ENCODE results near the gene CCL5.
A peak's percentile ranks its signal among the peaks of the same experiment; 100 is the strongest.
"Not testable (repeated sequence)": the region's sequence is repeated elsewhere in the genome, so short reads cannot be mapped to it uniquely, and the experiment has no call there.

Gene CCL5

DNA sequence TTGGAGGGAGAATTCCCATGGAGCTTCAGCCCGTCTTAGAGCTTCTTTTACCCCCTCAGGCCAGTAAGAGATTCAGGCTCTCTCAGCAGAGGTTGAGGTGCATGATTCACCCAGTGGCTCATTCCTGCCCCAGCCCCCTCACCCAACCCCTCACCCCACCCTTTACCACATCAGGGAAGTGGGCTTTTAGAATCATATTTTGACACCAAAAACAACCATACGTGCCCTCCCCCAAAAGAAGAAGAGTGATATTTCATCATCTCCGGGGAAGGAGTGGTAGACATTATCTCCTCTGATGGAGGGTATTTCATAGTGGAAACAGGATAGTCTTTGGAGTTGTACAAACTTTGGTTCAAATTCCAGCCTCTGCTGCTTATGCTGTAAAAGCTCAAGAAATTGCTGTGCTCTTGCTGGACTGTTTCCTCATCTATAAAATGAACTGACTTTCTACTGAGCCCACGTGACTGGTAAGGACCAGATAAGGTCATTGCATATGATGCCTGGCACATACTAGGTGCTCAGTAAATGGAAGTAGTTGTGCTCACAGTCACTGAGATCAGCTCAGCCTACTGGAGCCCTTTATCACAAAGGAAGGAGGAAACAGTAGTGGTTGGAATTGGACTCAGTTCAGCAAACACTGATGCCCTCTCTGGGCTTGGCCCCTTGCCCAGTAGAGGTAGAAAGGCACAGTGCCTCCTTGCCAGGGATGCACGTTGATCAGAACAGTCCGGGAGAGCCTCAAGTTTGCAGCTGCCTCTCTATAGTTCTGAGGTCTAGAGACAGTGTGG, 18.3 kb upstream of the CCL5 start:
- no peak for DNase-seq

DNA sequence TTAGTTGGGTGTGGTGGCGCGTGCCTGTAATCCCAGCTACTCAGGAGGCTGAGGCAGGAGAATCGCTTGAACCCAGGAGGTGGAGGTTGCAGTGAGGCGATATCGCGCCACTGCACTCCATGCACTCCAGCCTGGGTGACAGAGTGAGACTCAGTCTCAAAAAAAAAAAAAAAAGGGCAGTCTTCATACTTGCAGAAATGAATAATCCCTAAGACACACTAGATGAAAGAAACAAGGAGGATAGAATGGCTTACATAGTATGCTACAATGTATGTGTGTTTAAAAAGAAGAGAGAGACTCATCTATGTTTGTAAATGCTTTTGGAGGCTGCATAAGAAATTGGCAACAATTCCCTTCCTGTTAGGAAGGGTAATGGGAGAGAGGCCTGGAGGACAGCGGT, 17.6 kb upstream of the CCL5 start:
- not testable (repeated sequence) for DNase-seq

DNA sequence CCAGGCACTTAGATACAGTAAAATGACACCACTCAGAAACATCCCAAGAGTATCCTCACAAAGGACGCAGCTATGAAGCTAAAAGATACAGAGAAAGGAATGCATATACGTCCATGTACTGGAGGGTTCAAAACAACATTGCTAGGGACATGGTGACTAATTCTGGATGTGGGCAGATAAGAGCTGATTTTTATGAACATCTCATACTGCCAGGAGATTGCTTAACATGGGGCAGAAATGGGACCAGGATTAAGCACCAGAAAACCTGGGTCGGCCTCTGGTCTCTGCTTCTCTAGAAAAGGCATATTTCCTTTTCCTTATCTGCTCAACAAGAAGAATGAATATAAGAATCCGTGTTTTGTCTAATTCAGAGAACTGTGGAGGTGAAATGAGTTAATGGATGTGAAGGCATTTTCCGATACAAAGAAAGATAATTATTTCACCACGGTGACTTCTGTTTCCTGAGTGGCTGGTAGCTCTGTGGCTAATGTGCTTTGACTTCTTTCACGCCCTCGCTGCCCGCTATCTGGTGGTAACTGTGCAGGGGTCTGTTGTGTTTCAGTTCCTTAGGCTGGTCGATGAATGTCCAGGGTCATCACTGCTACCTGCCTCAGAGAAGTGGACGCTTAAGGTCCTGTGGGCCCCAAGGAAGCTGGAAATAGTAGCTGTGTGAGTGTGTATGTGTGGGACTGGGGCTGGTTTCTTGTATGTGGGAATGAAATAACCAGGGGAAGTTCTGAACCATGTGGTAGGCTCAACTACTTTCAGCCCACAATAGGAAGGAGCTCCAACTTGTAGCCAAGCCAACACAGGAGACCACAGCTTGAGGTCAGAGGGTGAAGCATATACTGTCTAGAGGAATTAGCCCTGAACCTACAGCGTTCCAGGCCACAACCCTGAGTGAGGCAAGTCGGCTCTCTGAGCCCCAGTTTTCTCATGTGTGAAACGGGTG, 15.8 kb upstream of the CCL5 start:
- DNase-seq = no peak

DNA sequence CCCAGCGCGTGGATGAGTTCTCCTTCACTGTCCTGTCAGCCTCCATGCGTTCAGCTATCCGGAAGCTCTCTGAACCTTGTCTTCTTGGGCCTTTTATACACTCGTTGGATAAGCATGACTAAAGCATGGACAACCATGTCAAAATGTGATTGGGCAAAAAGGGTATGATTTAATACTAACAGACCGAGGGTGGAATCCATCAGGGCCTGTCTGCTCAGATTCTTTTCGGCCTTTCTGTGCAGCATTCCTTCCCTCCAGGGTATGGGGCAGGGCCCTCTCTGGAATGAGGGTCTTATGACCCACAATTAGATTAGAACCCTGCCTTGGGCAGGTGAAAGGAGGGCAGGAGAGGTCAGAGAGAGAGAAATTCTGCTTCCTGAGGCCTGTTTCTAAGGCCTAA, 14.0 kb upstream of the CCL5 start:
- no peak for DNase-seq

DNA sequence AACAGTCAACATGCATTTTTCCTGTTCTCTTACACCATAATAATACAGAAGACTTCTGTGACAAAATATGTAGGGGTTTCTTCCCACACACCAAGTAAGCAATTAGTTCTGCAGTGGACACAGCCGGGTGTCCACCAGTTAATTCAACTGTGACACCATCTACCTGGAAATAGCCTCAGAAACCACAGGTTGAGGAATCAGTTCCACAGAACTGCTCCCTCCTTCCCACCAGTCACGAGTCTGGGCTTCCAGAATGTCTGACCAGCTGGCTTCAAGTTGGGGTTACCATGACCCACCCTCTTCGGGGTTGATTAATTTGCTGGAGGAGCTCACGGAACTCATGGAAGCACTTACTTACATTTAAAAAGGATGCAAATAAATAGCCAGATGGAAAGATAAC, 13.6 kb upstream of the CCL5 start:
- no peak for DNase-seq

DNA sequence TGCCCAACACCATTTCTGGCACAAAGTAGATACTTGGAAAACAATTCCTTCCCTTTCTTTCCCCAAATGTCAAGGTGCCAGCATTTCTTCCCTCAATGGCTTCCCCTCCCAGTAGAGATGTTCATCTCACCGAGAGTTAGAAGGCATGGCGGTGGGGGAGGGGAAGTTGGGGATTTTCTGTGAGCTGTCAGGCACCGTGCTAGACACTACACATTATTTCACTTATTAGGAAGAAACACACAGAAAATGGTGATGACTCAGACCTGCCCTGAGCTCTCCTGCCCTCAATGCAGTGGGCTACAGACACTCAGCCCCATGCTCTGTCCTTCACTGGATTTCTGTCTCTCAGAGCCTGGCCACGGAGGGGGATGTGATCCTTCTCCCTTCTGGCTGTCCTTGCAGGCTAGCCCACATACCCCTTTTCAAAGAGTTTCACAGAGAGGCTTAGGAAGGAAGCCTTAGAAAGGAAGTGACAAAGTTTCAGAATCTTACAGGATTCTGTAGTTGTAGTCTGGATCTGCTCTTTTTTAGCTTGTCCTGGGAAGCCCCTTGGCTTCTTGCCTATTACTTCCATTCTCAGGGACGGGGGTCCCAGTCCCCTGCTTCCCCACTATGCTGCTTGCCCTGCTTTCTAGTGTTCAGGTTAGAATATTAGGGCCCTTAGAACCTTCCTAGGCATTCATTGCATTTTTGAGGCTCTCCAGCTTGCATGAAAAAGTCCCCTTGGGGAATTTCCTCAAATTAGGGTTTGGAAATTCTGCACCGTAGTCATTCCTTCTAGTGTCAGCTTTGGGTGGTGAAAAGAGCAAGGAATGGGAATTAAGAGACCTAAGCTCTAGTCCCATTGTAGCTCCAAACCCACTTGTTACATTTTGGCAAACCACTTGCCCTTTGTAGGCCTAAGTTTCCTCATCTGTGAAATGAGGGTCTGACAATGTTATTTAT, 12.2 kb upstream of the CCL5 start:
- DNase-seq = peak; percentile 29

DNA sequence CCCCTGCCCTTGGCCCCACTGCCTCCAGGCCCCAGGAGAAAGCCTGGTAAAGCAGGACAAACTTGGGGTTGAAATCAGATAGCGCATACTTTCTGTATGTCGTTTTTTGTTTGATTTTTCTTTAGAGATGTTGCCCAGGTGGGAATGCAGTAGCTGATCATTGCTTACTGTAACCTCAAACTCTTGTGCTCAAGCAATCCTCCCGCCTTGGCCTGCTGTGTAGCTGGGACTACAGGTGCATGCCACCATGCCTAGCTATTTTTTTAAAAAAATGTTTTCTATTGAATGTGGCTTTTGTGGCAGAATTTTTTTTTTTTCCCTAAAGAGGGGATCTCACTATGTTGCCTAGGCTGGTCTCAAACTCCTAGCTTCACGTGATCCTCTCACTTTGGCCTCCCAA, 11.1 kb upstream of the CCL5 start:
- DNase-seq = no peak

DNA sequence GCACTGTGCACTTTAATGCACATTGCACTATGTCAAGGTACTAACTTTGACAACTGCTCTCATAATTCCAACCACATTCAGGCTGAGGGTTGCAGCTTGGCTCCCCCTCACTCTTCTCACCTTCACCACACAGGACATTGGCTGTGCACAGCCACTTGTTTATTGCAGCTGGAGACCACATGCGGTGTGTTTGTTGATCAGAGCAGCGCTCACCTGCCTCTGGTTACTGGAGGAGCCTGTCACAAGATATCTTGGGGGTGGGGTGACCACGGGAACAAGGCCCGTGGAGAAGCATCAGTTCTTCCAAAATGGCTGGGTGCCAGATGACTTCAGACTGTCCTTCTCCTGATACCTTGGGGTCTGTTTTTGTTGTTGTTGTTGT, 10.6 kb upstream of the CCL5 start:
- DNase-seq = peak; percentile 36

DNA sequence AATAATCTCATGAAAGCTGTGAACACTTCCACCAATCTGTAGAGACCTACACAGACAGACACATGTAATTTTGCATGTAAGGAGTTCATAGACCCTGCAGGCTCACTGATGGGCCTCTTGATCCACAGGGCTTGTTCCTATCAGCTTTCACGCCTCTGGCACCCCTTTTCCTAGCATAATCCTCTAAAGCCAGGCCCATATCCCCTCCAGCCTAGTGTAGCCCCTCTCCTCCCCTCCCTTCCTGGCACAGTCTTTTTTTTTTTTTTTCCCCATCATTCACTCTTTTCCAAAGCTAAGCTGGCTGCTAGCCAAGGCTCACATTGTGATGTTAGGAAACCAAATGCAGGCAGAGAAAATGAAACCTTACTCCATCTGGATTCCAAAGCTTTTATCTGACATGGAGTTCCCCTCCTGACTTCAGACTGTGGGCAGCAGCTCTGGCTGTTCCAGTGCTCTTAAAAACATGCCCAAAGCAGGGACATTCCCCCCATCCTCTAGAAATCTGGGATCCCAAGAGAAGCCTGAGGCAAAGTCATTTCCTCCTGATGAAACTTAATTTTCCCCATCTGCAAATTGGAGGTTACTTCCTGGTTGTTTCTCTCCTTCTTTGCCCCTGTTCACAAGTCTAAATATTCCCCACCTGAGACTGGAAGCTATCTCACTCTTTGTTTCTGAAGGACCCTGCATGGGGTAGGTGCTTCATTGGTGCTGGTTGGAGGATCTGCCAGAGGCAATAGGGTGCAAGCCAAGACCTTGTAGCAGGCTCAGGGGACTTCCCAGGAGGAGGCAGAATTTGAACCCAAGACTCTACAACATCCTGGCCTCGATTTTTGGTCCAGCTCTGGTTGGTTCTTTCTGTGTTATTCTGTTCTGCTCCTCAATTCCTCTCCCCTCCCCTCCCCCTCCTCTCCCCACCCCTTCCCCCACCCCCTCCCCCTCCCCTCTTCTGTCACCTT, 9.9 kb upstream of the CCL5 start:
- DNase-seq = no peak

DNA sequence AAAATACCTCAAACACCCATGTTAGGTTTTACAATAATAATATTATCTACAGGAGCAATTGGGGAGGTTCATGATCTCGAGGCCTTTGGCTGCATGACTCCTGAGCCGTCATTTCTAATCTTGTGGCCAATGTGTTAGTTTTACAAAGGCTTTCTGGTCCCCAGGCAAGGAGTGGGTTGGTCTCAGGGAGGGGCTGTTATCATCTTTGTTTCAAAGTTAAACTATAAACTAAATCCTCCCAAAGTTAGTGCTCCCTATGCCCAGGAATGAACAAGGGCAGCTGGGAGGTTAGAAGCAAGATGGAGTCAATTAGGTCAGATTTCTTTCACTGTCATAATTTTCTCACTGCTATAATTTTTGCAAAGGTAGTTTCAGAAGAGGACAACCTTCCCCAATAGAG, 9.1 kb upstream of the CCL5 start:
- no peak for DNase-seq

DNA sequence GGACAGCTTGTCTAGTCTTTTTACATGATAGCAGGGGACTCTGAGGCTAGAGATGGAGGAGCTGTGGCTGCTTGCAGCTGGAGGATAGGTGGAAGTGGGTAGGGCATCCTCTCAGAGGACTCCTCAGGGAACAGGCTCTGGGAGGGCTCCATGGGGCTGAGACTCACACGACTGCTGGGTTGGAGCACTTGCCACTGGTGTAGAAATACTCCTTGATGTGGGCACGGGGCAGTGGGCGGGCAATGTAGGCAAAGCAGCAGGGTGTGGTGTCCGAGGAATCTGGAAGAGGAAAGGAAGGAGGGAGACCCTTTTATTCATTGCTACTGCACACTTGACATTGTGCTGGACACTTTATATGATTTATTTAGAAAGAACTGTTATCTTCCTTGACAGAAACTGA, 1.8 kb downstream of the CCL5 start:
- DNase-seq = no peak

DNA sequence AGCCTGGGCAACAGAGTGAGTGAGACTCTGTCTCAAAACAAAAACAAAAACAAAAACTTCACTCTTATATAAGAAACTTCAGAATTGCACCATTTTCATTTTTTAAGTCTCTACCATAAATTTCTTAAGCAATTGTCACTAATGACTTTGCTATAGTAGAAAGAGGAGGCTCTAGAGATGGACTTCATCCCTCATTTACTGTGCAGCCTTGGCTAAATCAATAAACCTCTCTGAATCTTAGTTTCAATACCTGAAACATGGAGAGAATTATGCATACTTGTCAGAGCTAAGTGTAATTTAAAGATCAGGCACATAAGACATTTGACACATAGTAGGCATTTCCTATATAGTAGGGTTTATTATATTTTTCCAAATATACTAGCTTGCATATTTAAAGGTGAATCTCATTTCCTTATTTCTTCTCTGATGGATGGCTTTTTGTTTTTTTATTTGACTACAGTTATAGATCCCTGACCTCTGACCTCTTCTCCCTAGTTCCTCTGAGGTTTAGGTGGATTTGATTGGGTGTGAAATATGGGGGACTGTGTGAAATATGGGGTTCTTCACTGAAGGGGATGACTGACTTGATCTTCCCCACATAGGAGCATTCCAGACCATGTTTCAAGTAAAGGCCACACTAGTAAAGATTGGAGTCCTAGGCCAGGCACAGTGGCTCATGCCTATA, 2.7 kb downstream of the CCL5 start:
- DNase-seq = no peak

DNA sequence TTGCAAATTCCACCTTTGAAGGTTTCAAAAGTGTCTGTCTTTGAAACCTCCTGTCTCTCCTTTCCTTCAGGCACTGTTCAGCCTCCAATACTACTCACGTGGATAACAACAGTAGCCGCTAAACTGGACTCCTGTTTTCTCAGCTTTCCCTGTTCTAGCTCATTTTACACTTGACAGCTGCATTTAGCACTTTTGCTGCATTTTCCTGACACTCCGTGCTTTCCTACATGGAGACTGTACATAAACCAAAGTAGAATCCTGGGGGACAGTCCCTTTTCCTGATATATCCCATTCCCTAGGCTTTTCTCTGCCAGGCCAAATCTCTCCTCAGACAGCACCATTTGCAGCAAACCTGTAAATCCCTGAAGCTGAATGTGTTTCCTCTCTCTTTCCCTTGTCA, 3.6 kb downstream of the CCL5 start:
- no peak for DNase-seq

DNA sequence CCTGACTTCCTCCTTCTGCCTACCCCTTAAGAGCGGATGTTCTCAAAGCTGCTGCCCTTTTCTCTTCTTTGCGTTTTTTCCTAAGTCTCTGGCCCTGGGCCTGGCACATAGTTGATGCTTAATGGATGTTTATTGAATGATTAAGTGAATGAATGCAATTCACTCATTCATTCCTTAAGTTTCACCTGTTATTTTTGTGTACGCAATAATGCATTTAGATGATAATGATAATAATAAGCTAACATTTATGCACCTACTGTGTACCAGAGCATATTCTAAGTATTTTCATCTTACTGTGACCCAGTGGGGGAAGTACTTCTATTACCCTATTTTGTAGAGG, 4.4 kb downstream of the CCL5 start:
- DNase-seq = no peak

DNA sequence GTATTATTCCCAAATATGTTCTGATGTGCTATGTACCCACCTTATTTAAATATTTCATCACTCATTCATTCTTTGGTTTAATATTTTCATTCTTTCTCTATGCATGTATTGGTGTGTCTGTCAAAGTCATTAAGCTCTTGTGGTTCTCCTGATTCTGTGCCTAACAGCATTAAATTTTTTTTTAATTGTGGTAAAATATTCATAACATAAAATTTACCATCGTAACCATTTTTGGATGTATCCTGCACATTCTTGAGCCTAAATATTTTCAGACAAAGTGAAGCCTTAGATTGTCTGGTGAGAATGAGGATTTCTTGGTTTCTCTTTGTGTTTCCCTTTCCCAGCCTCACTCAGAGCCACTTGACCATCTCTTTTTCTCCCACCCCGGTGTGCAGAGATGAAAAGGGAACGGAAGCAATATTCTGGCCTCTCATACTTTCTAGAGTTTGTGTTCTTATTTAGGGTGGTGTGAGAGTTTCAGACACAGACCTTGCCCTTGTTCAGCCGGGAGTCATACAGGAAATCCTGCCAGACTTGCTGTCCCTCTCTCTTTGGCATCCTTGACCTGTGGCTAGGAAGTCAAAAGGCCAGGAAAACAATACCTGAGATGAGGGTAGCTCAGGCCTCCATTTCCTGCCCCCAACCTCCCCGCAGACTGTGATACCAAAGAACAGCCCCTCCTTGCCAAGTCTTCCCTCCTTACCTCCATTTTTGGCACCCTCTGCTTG, 4.9 kb downstream of the CCL5 start:
- no peak for DNase-seq

DNA sequence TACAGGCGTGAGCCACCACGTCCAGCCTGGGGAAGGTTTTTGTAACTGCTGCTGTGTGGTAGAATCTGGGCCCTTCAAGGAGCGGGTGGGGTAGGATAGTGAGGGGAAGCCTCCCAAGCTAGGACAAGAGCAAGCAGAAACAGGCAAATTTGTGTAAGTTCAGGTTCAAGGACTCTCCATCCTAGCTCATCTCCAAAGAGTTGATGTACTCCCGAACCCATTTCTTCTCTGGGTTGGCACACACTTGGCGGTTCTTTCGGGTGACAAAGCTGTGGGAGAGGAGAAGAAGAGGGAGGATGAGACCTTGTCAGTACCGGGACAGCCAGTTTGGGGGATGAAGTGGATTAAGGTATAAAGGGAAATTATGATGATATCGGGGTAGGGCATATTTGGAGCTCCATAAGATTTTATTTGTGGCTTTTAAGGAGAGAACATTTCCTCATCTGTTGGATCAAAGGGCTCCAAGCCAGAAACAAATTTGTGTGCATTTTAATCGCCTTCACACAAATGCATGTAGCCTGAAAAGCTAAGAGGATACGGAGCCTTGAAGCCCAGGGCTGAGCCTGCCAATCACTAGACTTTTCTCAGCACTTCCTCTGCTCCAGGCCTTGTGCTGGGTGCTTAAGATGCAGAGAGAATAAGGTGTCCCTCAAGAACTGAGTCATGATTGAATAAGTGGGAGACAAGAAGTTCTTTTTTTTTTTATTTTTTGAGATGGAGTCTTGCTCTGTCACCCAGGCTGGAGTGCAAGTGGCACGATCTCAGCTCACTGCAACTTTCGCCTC, 7.8 kb downstream of the CCL5 start:
- no peak for DNase-seq

DNA sequence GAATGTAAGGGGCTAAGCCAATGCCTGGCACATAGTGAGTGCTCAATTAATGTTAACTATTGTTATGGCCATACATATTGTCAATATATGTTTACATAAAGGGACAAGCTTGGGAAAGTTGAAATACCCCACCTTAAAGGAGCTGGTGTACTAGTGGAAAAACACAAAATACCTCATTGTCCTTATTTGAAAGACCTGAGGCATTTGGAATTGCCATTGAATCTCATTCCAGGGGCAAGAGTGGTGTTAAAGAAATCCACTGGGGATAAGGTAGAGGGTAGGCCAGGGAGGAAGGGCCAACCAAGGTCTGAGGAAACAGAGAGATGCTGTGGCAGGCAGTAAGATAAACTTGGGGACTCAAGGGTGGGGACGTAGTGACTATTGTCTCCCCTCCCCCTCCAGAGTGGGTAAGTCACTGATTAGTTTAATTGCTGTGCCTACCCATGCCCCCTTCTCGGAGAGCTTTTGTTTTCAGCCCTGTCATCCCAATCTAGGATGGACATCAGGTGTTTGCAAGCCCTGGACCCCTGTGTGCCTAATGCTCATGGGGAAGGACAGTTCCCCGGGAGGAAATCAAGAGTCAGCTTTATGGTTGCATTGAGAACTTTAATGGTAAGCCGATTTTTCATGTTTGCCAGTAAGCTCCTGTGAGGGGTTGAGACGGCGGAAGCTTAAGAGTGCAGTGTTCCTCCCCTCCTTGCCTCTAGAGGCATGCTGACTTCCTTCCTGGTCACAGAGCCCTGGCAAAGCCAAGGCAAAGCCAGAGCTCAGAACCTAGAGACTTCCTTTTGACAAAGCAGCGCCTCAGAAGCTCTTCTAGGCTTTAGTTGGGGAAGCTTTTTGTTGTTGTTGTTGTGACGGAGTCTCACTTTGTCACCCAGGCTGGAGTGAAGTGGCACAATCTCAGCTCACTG, 9.0 kb downstream of the CCL5 start:
- no peak for DNase-seq

DNA sequence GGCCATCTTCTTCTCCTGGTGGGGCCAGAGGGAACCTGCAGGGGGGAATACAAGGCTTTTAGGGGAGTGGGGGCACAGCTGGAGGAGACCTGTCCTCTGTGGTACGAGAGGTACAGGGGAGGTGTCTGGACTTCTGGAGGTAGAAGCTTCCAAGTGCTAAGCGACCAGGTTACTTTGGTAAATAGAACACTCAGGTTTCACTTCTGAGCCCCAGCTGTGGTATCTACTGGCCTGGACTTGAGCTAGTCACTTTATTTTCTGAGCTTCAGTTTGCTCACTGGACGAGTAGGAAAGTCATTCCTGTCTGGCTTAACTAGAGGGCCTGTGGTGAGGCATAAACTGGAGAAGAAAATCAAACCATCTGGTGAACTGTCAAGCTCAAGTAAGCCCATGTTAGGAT, 11.4 kb downstream of the CCL5 start, which contains the start of gene HEATR9:
Gene HEATR9, minus strand, starts transcription at position 155 of the 400 bp plus-strand sequence. Its CDS starts 149 bp downstream, at position 6.
- DNase-seq = no peak
